HepG2 (cell line): ENCODE data around the gene ARL4D. TPM values are rescaled to one million over a fixed set of nuclear protein-coding genes. Genes with fewer than 3 reads are reported as not detected.

ENCODE experiments used
- ARID5B ChIP-seq: IDR thresholded peaks from 2 replicates; pipeline ENCODE4 v1.4.0; 2020; ENCODE audit warnings: mild to moderate bottlenecking, missing genetic modification reagents
- ATF7-NPFF ChIP-seq: sonication (generic); formaldehyde crosslinking; IDR thresholded peaks from 2 replicates; pipeline ENCODE4 v1.8.1; 2023; ENCODE audit warnings: mild to moderate bottlenecking, low read depth, missing genetic modification reagents, moderate library complexity
- CEBPG ChIP-seq: IDR thresholded peaks from 2 replicates; pipeline ENCODE4 v1.6.1; 2016
- FLYWCH1 ChIP-seq: sonication (generic); formaldehyde crosslinking; IDR thresholded peaks from 2 replicates; pipeline ENCODE4 v1.8.1; 2023; ENCODE audit warnings: mild to moderate bottlenecking, missing genetic modification reagents
- FOXK1 ChIP-seq: sonication (generic); formaldehyde crosslinking; IDR thresholded peaks from 2 replicates; pipeline ENCODE4 v1.4.0; 2020; ENCODE audit warnings: low read depth, missing genetic modification reagents, borderline replicate concordance
- HMGXB4 ChIP-seq, 2 experiments: sonication (generic) in 1 of 2; formaldehyde crosslinking in 1 of 2; IDR thresholded peaks; 2 replicates each; pipeline versions ENCODE4 v1.4.0 to v1.6.1; 2018 to 2020; ENCODE audit warnings: missing genetic modification reagents in 2 of 2, borderline replicate concordance in 1 of 2, low read depth in 1 of 2, mild to moderate bottlenecking in 1 of 2, missing biosample characterization in 1 of 2
- HNF4G ChIP-seq, 2 experiments: sonication (generic) in 1 of 2; formaldehyde crosslinking in 1 of 2; IDR thresholded peaks; 2 replicates each; pipeline versions ENCODE4 v1.4.0 to v1.6.1; 2011 to 2020; ENCODE audit warnings: borderline replicate concordance in 2 of 2, low read depth in 2 of 2, mild to moderate bottlenecking in 2 of 2, low read length in 1 of 2, missing genetic modification reagents in 1 of 2, moderate library complexity in 1 of 2
- JUN ChIP-seq: sonication (generic); formaldehyde crosslinking; IDR thresholded peaks from 2 replicates; pipeline ENCODE4 v1.4.0; 2020; ENCODE audit warnings: mild to moderate bottlenecking, missing genetic modification reagents
- KDM2A ChIP-seq: sonication (generic); formaldehyde crosslinking; IDR thresholded peaks from 2 replicates; pipeline ENCODE4 v1.4.0; 2020; ENCODE audit warnings: low read depth, missing genetic modification reagents, borderline replicate concordance
- MLXIP ChIP-seq: sonication (generic); formaldehyde crosslinking; IDR thresholded peaks from 2 replicates; pipeline ENCODE4 v1.9.0; 2021; ENCODE audit warnings: missing genetic modification reagents, borderline replicate concordance
- ONECUT2 ChIP-seq: sonication (generic); formaldehyde crosslinking; IDR thresholded peaks from 2 replicates; pipeline ENCODE4 v1.4.0; 2020; ENCODE audit warnings: missing genetic modification reagents
- POLR2A ChIP-seq, 2 experiments: IDR thresholded peaks; 2 replicates each; pipeline ENCODE4 v1.6.1; 2011; ENCODE audit warnings: low read depth in 2 of 2, low read length in 2 of 2, mild to moderate bottlenecking in 1 of 2, moderate library complexity in 1 of 2; ENCODE audit not compliant: insufficient read depth in 1 of 2
- SRF ChIP-seq: IDR thresholded peaks from 2 replicates; pipeline ENCODE4 v1.6.1; 2011; ENCODE audit warnings: mild to moderate bottlenecking, low read depth, low read length, moderate library complexity
- TERF1 ChIP-seq: sonication (generic); formaldehyde crosslinking; IDR thresholded peaks from 2 replicates; pipeline ENCODE4 v1.8.0; 2022; ENCODE audit warnings: mild to moderate bottlenecking, missing genetic modification reagents, moderate library complexity
- ZEB1 ChIP-seq: IDR thresholded peaks from 2 replicates; pipeline ENCODE4 v1.6.1; 2012; ENCODE audit warnings: mild to moderate bottlenecking, low read depth, inconsistent platforms; ENCODE audit not compliant: insufficient replicate concordance
- ZNF335 ChIP-seq: sonication (generic); formaldehyde crosslinking; IDR thresholded peaks from 2 replicates; pipeline ENCODE4 v1.4.0; 2020; ENCODE audit warnings: missing genetic modification reagents
- ZNF350 ChIP-seq: sonication (generic); formaldehyde crosslinking; IDR thresholded peaks from 2 replicates; pipeline ENCODE4 v1.4.0; 2020; ENCODE audit warnings: mild to moderate bottlenecking, low read depth, missing genetic modification reagents, borderline replicate concordance
- polyA plus RNA-seq, 8 experiments: library from polyadenylated mRNA; depleted of rRNA in 3 of 8; stranded (reverse) in 7 of 8; unstranded in 1 of 8; fragments of >200 nt; fragmentation: Illumina TruSeq in 4 of 8; extraction: Trizol in 4 of 8; gene quantifications; 2 replicates each; pipeline versions ENCODE4 v1.2.1 to v1.2.3, GENCODE V29; 2011 to 2016; ENCODE audit warnings: low read depth in 4 of 8, missing spikeins in 1 of 8, mixed read lengths in 1 of 8; ENCODE audit not compliant: insufficient read depth in 1 of 8
- total RNA-seq, 5 experiments: library from RNA; depleted of rRNA; stranded (reverse); fragments of >200 nt; fragmentation: Illumina TruSeq; extraction: Trizol; gene quantifications; 2 replicates each; pipeline ENCODE4 v1.2.3, GENCODE V29; 2016; ENCODE audit warnings: low read depth in 1 of 5
- TF ChIP-seq, protein P1 (sequence below): sonication (generic); formaldehyde crosslinking; IDR thresholded peaks from 2 replicates; pipeline ENCODE4 v1.4.0; 2020; ENCODE audit warnings: mild to moderate bottlenecking, missing genetic modification reagents

ARL4D gene
- total and polyA plus RNA-seq, 2 of the 13 experiments (the other 11 are each of a cell fraction or from before 2014, with no cell fraction given) = 9.0 to 25.9 TPM

DNA sequence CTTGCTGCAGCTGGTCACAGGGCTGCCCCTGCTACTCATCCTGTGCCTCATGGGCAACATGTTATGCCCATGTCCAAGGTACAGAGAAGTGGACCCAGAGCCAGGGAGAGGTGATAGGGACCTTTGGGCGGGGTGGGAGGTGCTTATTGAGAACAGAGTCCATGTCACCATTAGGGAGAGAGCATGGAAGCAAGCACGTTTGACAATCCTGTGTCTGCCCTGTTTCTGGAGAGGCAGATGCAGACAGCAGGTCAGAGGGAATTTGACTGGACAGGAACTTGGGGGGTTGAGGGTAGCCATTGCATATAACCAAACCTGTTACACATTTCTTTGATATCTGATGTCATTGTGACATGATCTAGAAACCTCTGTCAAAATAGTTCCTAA is 14.3 kb upstream of the ARL4D start (continued):
- peak; percentile 54; the same call in 1 of the 2 replicates for TF ChIP-seq JUN (CRISPR knock-in tag)
- TF ChIP-seq HMGXB4 (CRISPR knock-in tag; IDR thresholded peaks at IDR 0.05; ENCODE audit: borderline replicate concordance in 1 of 2, low read depth in 1 of 2) = peak; percentile 21 to 83; a peak in 2 of 4 replicates
- TF ChIP-seq ONECUT2 (CRISPR knock-in tag) = no peak
- peak; percentile 74; the same call in 1 of the 2 replicates for TF ChIP-seq ZNF335
- no peak; the same call in 1 of the 2 replicates for TF ChIP-seq ATF7-NPFF (CRISPR knock-in tag)
- no peak for TF ChIP-seq TERF1 (CRISPR knock-in tag)
- peak; percentile 71 for TF ChIP-seq CEBPG (CRISPR knock-in tag)
- TF ChIP-seq HNF4G (IDR thresholded peaks at IDR 0.05; ENCODE audit: borderline replicate concordance, low read depth, low read length) = peak; percentile 98
- peak; percentile 99 for TF ChIP-seq HNF4G (CRISPR knock-in tag; IDR thresholded peaks at IDR 0.05; ENCODE audit: borderline replicate concordance, low read depth)
- TF ChIP-seq SRF = no peak
- no peak for TF ChIP-seq ZEB1
- TF ChIP-seq FLYWCH1 (CRISPR knock-in tag) = no peak
- TF ChIP-seq, protein P1, sequence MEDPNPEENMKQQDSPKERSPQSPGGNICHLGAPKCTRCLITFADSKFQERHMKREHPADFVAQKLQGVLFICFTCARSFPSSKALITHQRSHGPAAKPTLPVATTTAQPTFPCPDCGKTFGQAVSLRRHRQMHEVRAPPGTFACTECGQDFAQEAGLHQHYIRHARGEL (CRISPR knock-in tag) = no peak
- no peak for TF ChIP-seq MLXIP (CRISPR knock-in tag)
- peak; percentile 72 to 86; a peak in 3 of 4 replicates for TF ChIP-seq POLR2A (IDR thresholded peaks at IDR 0.05; ENCODE audit: insufficient read depth in 1 of 2, low read depth in 2 of 2, low read length in 2 of 2)
- peak; percentile 91 for TF ChIP-seq ARID5B (CRISPR knock-in tag)
- TF ChIP-seq FOXK1 (CRISPR knock-in tag) = peak; percentile 58; the same call in 1 of the 2 replicates
- TF ChIP-seq ZNF350 (CRISPR knock-in tag) = peak; percentile 81
- peak; percentile 72; the same call in 1 of the 2 replicates for TF ChIP-seq KDM2A (CRISPR knock-in tag)
